Thyroid gland (tissue), 4 donors: ENCODE data around the gene PGAP3. TPM values are rescaled to one million over a fixed set of nuclear protein-coding genes. Genes with fewer than 3 reads are reported as not detected.

Source experiments
- DNase-seq, 2 donors: peaks; one replicate each; pipeline ENCODE4 v3.0.0-alpha.2; 2019
- H3K27ac ChIP-seq, 3 donors: fragments of 200-600 bp; sonication (generic); 1 replicate in 2 of 3; 2 replicates in 1 of 3; pipeline ENCODE4 v1.5.1; 2016 to 2019; ENCODE audit warnings: mild to moderate bottlenecking in 1 of 3, moderate library complexity in 1 of 3
- H3K27me3 ChIP-seq: fragments of 200-600 bp; sonication (generic); one replicate; pipeline ENCODE4 v1.5.1; 2019
- H3K36me3 ChIP-seq, 2 donors: fragments of 200-600 bp; sonication (generic); one replicate each; pipeline ENCODE4 v1.5.1; 2016 to 2019
- H3K4me1 ChIP-seq, 2 donors: fragments of 200-600 bp; sonication (generic); one replicate each; pipeline ENCODE4 v1.5.1; 2017 to 2019
- H3K4me3 ChIP-seq, 3 donors: fragments of 200-600 bp; sonication (generic); replicated peaks in 1 of 3; 1 replicate in 2 of 3; 2 replicates in 1 of 3; pipeline ENCODE4 v1.5.1; 2016; ENCODE audit warnings: mild to moderate bottlenecking in 1 of 3
- H3K9me3 ChIP-seq: fragments of 200-600 bp; sonication (generic); one replicate; pipeline ENCODE4 v1.5.1; 2017
- POLR2A ChIP-seq, 2 donors: fragments of 450-650 bp; IDR thresholded peaks; one replicate each; pipeline ENCODE4 v1.6.1; 2017; ENCODE audit warnings: antibody characterized with exemption in 2 of 2, mild to moderate bottlenecking in 2 of 2, moderate library complexity in 1 of 2
- WGBS, 2 donors: methylation state at CpG; one replicate each; pipeline ENCODE4 v1.1.5; 2017; 5-methylcytosine and 5-hydroxymethylcytosine counted together
- intact Hi-C: fragments of 100-400 bp; cut with DNase I; formaldehyde crosslinking; loops from one replicate; pipeline ENCODE4 v1.15.1; 2023
- total RNA-seq, 4 donors: library from RNA; depleted of rRNA; stranded (reverse); fragments of >200 nt; gene quantifications; one replicate each; pipeline ENCODE4 v1.2.3, GENCODE V29; 2016
- TF ChIP-seq, protein P1 (sequence below), 6 experiments: fragments of 200-600 bp in 3 of 6; fragments of 450-650 bp in 3 of 6; sonication (generic) in 3 of 6; IDR thresholded peaks; one replicate each; pipeline ENCODE4 v1.5.1; 2016 to 2019; ENCODE audit warnings: antibody characterized with exemption in 6 of 6, mild to moderate bottlenecking in 2 of 6, inconsistent platforms in 1 of 6, moderate library complexity in 1 of 6

Gene PGAP3
- total RNA-seq, 4 donors from 2014 or later: 55.6 to 88.1 (median 72.7) TPM

DNA sequence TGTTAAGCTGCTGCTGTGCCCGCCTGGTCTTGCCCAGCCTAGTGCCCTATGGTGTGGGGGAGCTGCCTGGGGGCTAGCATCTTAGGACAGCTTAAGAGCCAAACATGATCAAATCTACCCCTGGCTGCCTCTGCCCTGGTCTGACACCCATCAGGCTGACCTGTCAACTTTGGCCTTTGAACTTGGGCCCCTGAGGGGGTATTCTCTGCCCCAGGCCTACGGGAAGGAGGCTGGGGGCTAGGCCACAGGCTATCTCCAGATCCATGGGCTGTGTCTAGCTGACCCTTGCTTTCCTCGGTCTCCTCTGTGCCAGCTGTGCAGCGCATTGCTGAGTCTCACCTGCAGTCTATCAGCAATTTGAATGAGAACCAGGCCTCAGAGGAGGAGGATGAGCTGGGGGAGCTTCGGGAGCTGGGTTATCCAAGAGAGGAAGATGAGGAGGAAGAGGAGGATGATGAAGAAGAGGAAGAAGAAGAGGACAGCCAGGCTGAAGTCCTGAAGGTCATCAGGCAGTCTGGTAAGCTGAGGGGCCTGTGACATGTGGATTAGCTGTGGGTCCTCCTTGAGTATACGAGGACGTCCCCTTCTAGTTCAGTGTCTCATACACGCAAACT lies 54.2 kb downstream of the PGAP3 start:
- TF ChIP-seq, protein P1, sequence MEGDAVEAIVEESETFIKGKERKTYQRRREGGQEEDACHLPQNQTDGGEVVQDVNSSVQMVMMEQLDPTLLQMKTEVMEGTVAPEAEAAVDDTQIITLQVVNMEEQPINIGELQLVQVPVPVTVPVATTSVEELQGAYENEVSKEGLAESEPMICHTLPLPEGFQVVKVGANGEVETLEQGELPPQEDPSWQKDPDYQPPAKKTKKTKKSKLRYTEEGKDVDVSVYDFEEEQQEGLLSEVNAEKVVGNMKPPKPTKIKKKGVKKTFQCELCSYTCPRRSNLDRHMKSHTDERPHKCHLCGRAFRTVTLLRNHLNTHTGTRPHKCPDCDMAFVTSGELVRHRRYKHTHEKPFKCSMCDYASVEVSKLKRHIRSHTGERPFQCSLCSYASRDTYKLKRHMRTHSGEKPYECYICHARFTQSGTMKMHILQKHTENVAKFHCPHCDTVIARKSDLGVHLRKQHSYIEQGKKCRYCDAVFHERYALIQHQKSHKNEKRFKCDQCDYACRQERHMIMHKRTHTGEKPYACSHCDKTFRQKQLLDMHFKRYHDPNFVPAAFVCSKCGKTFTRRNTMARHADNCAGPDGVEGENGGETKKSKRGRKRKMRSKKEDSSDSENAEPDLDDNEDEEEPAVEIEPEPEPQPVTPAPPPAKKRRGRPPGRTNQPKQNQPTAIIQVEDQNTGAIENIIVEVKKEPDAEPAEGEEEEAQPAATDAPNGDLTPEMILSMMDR (IDR thresholded peaks at IDR 0.05): no peak
- no peak for TF ChIP-seq POLR2A (IDR thresholded peaks at IDR 0.05)
- Histone ChIP-seq H3K27ac (no peak overlapping the region), H3K36me3 (no peaks in the 10 kb centered on the region), H3K4me1 (peaks cover 12 to 21% of the 10 kb centered on the region in 2 donors), H3K27me3 (no peaks in the 10 kb centered on the region), H3K9me3 (no peaks in the 10 kb centered on the region), H3K4me3 (no peak overlapping the region)
- no peak for DNase-seq
- intact Hi-C loops: loop anchor here (5.0 kb wide), 1 partner anchor 109 kb away; no protein-coding TSS in a partner anchor
- WGBS, 2 donors: 64 to 75% methylated on average over 7 to 8 of the region's 8 CpGs

DNA sequence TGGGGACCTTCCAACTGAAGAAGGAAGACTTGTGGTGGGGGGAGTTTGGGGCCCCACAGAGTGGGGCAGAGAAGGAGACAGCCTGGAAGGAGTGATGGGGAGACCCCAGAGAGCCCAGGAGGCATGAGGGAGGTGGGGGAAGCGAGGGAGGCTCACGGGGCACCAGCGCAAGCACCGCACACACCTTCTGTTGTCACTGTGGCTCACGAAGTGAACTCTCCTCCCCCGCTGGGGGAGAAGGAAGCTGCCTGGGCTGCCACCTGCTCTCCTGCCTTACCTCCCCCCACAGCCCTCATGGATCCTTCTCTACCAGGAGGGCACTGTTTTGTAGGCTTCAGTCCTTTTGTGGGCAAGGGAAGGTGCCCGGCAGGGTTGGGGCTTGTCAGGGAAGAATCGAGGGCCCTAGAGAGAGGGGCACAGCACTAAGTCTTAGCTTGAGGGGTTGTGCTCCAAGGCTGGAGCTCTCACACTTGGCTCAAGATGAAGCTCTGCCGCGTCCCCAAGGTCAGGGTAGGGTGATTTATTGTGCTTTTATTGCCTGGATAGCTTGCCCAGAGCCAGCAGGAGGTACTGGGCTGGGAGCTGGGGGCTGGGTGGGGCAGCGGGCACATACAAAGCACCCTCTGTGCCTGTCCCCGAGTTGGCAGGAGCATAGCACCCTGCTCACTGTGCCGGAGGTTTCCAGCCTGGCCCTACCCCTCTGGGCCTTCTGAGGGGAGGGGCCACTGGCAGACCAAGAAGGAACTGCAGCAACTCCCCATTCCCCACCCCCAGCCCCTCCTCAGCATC lies 55.5 kb downstream of the PGAP3 start:
- H3K27me3 ChIP-seq: peaks cover 1% of the 10 kb centered on the region
- WGBS, 2 donors: 48 to 56% methylated on average over 13 of the region's 13 CpGs
- no peak overlapping the region for H3K4me3 ChIP-seq
- H3K9me3 ChIP-seq: no peaks in the 10 kb centered on the region
- no peak for DNase-seq
- no peak overlapping the region for H3K27ac ChIP-seq
- peaks cover 1 to 12% of the 10 kb centered on the region in 2 donors for H3K4me1 ChIP-seq
- no peaks in the 10 kb centered on the region for H3K36me3 ChIP-seq
- TF ChIP-seq POLR2A (IDR thresholded peaks at IDR 0.05): no peak
- TF ChIP-seq, protein P1 (IDR thresholded peaks at IDR 0.05): no peak
- intact Hi-C loops: loop anchor here (5.0 kb wide), 1 partner anchor 110 kb away; no protein-coding TSS in a partner anchor

DNA sequence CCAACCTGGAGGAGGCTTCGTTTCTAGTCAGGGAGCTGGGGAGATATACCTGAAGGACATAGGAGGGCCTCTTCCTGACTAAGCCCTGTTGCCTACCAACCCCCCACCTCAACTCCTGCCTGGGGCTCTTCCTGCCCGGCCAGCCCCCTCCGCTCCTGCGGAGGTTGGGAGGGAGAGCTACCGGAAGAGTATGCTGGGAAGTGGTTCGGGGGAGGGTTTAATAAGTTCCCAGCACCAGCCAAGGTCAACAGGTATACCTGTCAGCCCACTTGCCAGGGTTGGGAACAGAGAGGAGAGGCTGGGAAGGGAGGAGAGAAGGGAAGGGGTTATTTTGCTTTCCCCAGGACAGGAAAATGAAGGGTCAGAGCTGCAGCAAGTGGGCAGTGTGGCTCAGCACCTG lies 56.5 kb downstream of the PGAP3 start:
- no peak for DNase-seq
- H3K27me3 ChIP-seq: peaks cover 11% of the 10 kb centered on the region
- TF ChIP-seq, protein P1 (IDR thresholded peaks at IDR 0.05): no peak
- no peak for TF ChIP-seq POLR2A (IDR thresholded peaks at IDR 0.05)
- intact Hi-C loops: loop anchor here (5.0 kb wide), 1 partner anchor 111 kb away; no protein-coding TSS in a partner anchor
- 20% methylated on average over 6 of the region's 6 CpGs for WGBS, 2 donors
- no peaks in the 10 kb centered on the region for H3K9me3 ChIP-seq
- H3K27ac ChIP-seq: no peak overlapping the region
- no peak overlapping the region for H3K4me3 ChIP-seq
- peaks cover 10 to 17% of the 10 kb centered on the region in 2 donors for H3K4me1 ChIP-seq
- H3K36me3 ChIP-seq: no peaks in the 10 kb centered on the region

DNA sequence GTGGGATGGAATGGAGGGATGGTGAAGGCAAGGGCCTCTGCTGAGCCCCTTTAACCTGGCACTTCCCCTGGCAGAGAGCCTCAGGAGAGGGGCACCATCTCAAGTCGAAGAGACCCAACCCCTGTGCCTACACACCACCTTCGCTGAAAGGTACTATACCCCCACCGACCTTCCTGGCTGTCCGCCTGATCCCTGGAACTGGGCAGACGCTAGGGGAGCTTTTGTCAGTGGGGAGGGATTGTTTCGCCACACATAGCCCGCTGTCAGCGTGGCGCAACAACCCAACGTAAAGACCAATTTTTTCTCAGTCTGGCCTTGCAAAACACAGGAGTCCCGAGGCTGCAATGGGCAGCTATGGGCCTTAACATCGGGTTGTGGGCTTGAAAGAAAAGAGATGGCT lies 58.0 kb downstream of the PGAP3 start:
- Histone ChIP-seq H3K9me3 (no peaks in the 10 kb centered on the region), H3K4me3 (no peak overlapping the region), H3K27ac (no peak overlapping the region), H3K27me3 (peaks cover 15% of the 10 kb centered on the region), H3K4me1 (peaks cover 10 to 11% of the 10 kb centered on the region in 2 donors), H3K36me3 (no peaks in the 10 kb centered on the region)
- DNase-seq: no peak
- intact Hi-C loops: loop anchor here (5.0 to 10.0 kb wide), 3 partner anchors 57 to 235 kb away; partner anchors contain the start of genes IKZF3, PGAP3 and ZPBP2
- WGBS, 2 donors: 75 to 78% methylated on average over 12 of the region's 12 CpGs
- TF ChIP-seq, protein P1 (IDR thresholded peaks at IDR 0.05): no peak
- TF ChIP-seq POLR2A (IDR thresholded peaks at IDR 0.05): no peak

DNA sequence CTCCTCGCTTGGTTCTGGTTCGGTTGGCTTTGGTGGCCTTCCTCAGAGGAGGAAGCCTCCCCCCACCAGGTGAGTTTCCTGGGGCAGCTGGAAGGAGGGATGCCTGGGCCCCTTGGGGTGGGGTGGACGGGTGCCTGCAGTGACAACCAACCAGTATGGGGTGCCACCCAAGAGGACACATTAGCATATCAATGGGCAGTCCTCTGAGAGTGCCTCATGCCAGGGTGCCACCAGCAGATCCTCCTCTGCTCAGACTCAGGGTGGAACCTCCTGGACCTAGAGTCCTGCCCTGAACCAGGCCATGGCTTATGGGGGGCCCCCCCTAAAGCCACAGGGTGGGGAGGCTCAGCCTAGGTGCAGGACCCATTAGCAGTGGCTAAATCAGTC lies 58.4 kb downstream of the PGAP3 start:
- no peaks in the 10 kb centered on the region for H3K9me3 ChIP-seq
- peaks cover 10 to 11% of the 10 kb centered on the region in 2 donors for H3K4me1 ChIP-seq
- H3K4me3 ChIP-seq: no peak overlapping the region
- no peaks in the 10 kb centered on the region for H3K36me3 ChIP-seq
- whole genome bisulfite sequencing, 2 donors: 71 to 76% methylated on average over 3 of the region's 3 CpGs
- peaks cover 15% of the 10 kb centered on the region for H3K27me3 ChIP-seq
- no peak for DNase-seq
- H3K27ac ChIP-seq: no peak overlapping the region
- no peak for TF ChIP-seq POLR2A (IDR thresholded peaks at IDR 0.05)
- TF ChIP-seq, protein P1 (IDR thresholded peaks at IDR 0.05): no peak
- intact Hi-C loops: loop anchor here (5.0 to 10.0 kb wide), 2 partner anchors 58 to 235 kb away; partner anchors contain the start of genes IKZF3, PGAP3 and ZPBP2
